ENCODE measurements around the gene CD5L. TPM values are rescaled to one million over a fixed set of nuclear protein-coding genes. Genes with fewer than 3 reads are reported as not detected.

Gene CD5L
- total RNA-seq, 1 donor from 2014 or later: not detected

GRCh38 chr1:157868654-157869053 lies 27.0 kb upstream of the CD5L start:
- no peak overlapping the region for H3K27ac Mint-ChIP-seq (ENCODE audit: unreplicated experiment)
- no peaks in the 10 kb centered on the region for H3K36me3 Mint-ChIP-seq (ENCODE audit: unreplicated experiment)
- peaks cover 18% of the 10 kb centered on the region for H3K27me3 Mint-ChIP-seq (ENCODE audit: unreplicated experiment)
- H3K4me1 Mint-ChIP-seq (ENCODE audit: unreplicated experiment): no peaks in the 10 kb centered on the region
- TF ChIP-seq CTCF (IDR thresholded peaks at IDR 0.05): no peak
- H3K4me3 Mint-ChIP-seq (ENCODE audit: unreplicated experiment): no peak overlapping the region
- no peaks in the 10 kb centered on the region for H3K9me3 Mint-ChIP-seq (ENCODE audit: unreplicated experiment)
- DNase-seq (ENCODE audit: extremely low spot score, unreplicated experiment): no peak

- no peaks in the 10 kb centered on the region for H3K36me3 Mint-ChIP-seq (ENCODE audit: unreplicated experiment)
- peaks cover 6% of the 10 kb centered on the region for H3K27me3 Mint-ChIP-seq (ENCODE audit: unreplicated experiment)
- H3K4me3 Mint-ChIP-seq (ENCODE audit: unreplicated experiment): no peak overlapping the region
- H3K4me1 Mint-ChIP-seq (ENCODE audit: unreplicated experiment): no peaks in the 10 kb centered on the region
- no peaks in the 10 kb centered on the region for H3K9me3 Mint-ChIP-seq (ENCODE audit: unreplicated experiment)
- no peak for TF ChIP-seq CTCF (IDR thresholded peaks at IDR 0.05)
- no peak for DNase-seq (ENCODE audit: extremely low spot score, unreplicated experiment)
- H3K27ac Mint-ChIP-seq (ENCODE audit: unreplicated experiment): no peak overlapping the region
These were observed 20.8 kb upstream of the CD5L start for GRCh38 chr1:157862114-157863070.

- Mint-ChIP-seq H3K4me1 (ENCODE audit: unreplicated experiment) (no peaks in the 10 kb centered on the region), H3K4me3 (ENCODE audit: unreplicated experiment) (no peak overlapping the region), H3K27ac (ENCODE audit: unreplicated experiment) (no peak overlapping the region), H3K9me3 (ENCODE audit: unreplicated experiment) (no peaks in the 10 kb centered on the region), H3K36me3 (ENCODE audit: unreplicated experiment) (no peaks in the 10 kb centered on the region), H3K27me3 (ENCODE audit: unreplicated experiment) (no peaks in the 10 kb centered on the region)
- DNase-seq (ENCODE audit: extremely low spot score, unreplicated experiment): no peak
- no peak for TF ChIP-seq CTCF (IDR thresholded peaks at IDR 0.05)
These were observed 14.9 kb upstream of the CD5L start for GRCh38 chr1:157856538-157856937.

GRCh38 chr1:157852476-157852875 lies 10.9 kb upstream of the CD5L start:
- DNase-seq (ENCODE audit: extremely low spot score, unreplicated experiment): no peak
- no peaks in the 10 kb centered on the region for H3K4me1 Mint-ChIP-seq (ENCODE audit: unreplicated experiment)
- no peak overlapping the region for H3K4me3 Mint-ChIP-seq (ENCODE audit: unreplicated experiment)
- no peak for TF ChIP-seq CTCF (IDR thresholded peaks at IDR 0.05)
- no peak overlapping the region for H3K27ac Mint-ChIP-seq (ENCODE audit: unreplicated experiment)
- H3K27me3 Mint-ChIP-seq (ENCODE audit: unreplicated experiment): no peaks in the 10 kb centered on the region
- no peaks in the 10 kb centered on the region for H3K9me3 Mint-ChIP-seq (ENCODE audit: unreplicated experiment)
- no peaks in the 10 kb centered on the region for H3K36me3 Mint-ChIP-seq (ENCODE audit: unreplicated experiment)

- Mint-ChIP-seq H3K27me3 (ENCODE audit: unreplicated experiment) (peaks cover under 1% of the 10 kb centered on the region), H3K9me3 (ENCODE audit: unreplicated experiment) (no peaks in the 10 kb centered on the region)
- TF ChIP-seq CTCF (IDR thresholded peaks at IDR 0.05): no peak
These were observed 7.7 kb upstream of the CD5L start for GRCh38 chr1:157849229-157849875.

More at GRCh38 chr1:157849229-157849875, 7.7 kb upstream of the CD5L start:
- no peak overlapping the region for H3K27ac Mint-ChIP-seq (ENCODE audit: unreplicated experiment)
- no peak overlapping the region for H3K4me3 Mint-ChIP-seq (ENCODE audit: unreplicated experiment)
- H3K36me3 Mint-ChIP-seq (ENCODE audit: unreplicated experiment): no peaks in the 10 kb centered on the region
- DNase-seq (ENCODE audit: extremely low spot score, unreplicated experiment): no peak
- no peaks in the 10 kb centered on the region for H3K4me1 Mint-ChIP-seq (ENCODE audit: unreplicated experiment)

All from osteocyte (in vitro differentiated cells).